Sigmoid colon (tissue), 7 donors: ENCODE measurements around the gene GRAPL. TPM values are rescaled to one million over a fixed set of nuclear protein-coding genes. Genes with fewer than 3 reads are reported as not detected.
"Not testable (repeated sequence)": the region's sequence is repeated elsewhere in the genome, so short reads cannot be mapped to it uniquely, and the experiment has no call there.

Experiments used
- DNase-seq: peaks from one replicate; pipeline ENCODE4 v3.0.0-alpha.2; 2019
- H3K27ac ChIP-seq, 4 donors: fragments of 200-600 bp; sonication (generic); one replicate each; pipeline ENCODE4 v1.5.1; 2016 to 2019; ENCODE audit warnings: mild to moderate bottlenecking in 1 of 4
- H3K27me3 ChIP-seq, 3 donors: fragments of 200-600 bp; sonication (generic); one replicate each; pipeline ENCODE4 v1.5.1; 2019; ENCODE audit warnings: mild to moderate bottlenecking in 1 of 3
- H3K36me3 ChIP-seq, 4 donors: fragments of 200-600 bp; sonication (generic); one replicate each; pipeline ENCODE4 v1.5.1; 2016 to 2019
- H3K4me1 ChIP-seq, 4 donors: fragments of 200-600 bp; sonication (generic); one replicate each; pipeline ENCODE4 v1.5.1; 2017 to 2019
- H3K4me3 ChIP-seq, 4 donors: fragments of 200-600 bp; sonication (generic); one replicate each; pipeline ENCODE4 v1.5.1; 2017 to 2019; ENCODE audit warnings: mild to moderate bottlenecking in 2 of 4, moderate library complexity in 1 of 4
- H3K9me3 ChIP-seq, 4 donors: fragments of 200-600 bp in 3 of 4; sonication (generic) in 3 of 4; one replicate each; pipeline versions ENCODE4 v1.5.1 to v1.6.1; 2013 to 2019
- POLR2A ChIP-seq, 2 donors: fragments of 450-650 bp; IDR thresholded peaks; one replicate each; pipeline ENCODE4 v1.6.1; 2016; ENCODE audit warnings: antibody characterized with exemption in 2 of 2, mild to moderate bottlenecking in 2 of 2, moderate library complexity in 2 of 2
- POLR2AphosphoS5 ChIP-seq, 4 donors: sonication (generic); formaldehyde crosslinking; IDR thresholded peaks; one replicate each; pipeline ENCODE4 v1.6.1; 2017; ENCODE audit warnings: antibody characterized with exemption in 4 of 4
- WGBS, 2 donors: extraction: QIAGEN DNeasy Blood & Tissue Kit; methylation state at CpG; one replicate each; pipeline ENCODE4 v1.1.7; 2013; 5-methylcytosine and 5-hydroxymethylcytosine counted together
- intact Hi-C: fragments of 100-400 bp; cut with DNase I; formaldehyde crosslinking; loops from one replicate; pipeline ENCODE4 v1.15.1; 2023
- polyA plus RNA-seq, 3 donors: library from polyadenylated mRNA; stranded (reverse); fragments of 200-250 nt; gene quantifications; one replicate each; pipeline ENCODE4 v1.2.3, GENCODE V29; 2013
- total RNA-seq, 4 donors: library from RNA; depleted of rRNA; stranded (reverse); fragments of >200 nt; gene quantifications; one replicate each; pipeline ENCODE4 v1.1.0, GENCODE V29; 2016
- TF ChIP-seq, protein P1 (sequence below), 4 experiments: fragments of 450-650 bp in 3 of 4; fragments of 200-600 bp in 1 of 4; IDR thresholded peaks; one replicate each; pipeline ENCODE4 v1.5.1; 2016 to 2019; ENCODE audit warnings: antibody characterized with exemption in 4 of 4, mild to moderate bottlenecking in 3 of 4, moderate library complexity in 2 of 4
- donor health status: healthy with polysubstance abuse.
- donor health status: Bipolar disorder and iron deficiency.
- donor health status: healthy.

The GRAPL gene
- total and polyA plus RNA-seq, 7 donors: 0.54 to 14.8 (median 2.5) TPM; not detected in 2

DNA sequence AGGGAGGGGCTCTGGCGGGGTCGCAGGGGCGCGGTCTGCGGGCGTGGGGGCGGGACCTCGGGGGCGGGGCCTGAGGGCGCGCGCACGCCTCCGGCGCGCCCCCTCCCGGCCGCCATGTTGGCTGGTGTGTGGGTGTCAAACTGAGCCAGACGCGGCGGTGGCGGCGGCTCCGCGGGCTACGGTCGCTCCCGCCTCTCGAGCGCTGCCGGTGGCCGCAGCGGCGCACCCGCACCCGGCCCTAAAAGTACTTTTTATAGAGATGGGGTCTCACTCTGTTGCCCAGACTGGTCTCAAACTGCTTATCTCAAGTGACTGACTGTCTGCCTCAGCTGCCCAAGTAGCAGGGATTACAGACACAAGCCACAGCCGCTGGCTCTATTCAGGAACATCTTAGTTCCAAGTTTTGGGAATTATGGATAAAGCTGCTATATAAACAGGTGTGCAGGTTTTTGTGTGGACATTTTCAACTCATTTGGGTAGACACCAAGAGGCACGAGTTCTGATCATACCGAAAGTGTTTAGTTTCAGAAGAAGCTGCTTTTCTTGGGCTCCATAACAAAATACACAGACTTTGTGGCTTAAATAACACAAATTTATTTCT is 16.2 kb upstream of the GRAPL start:
- 0 to 1% methylated on average over 39 of the region's 39 CpGs for WGBS, 2 donors
- H3K27me3 ChIP-seq, intact Hi-C loops, H3K4me1 ChIP-seq, H3K36me3 ChIP-seq, H3K9me3 ChIP-seq: not testable (repeated sequence)
- peak overlapping the region; percentile 35 to 60 (median 45) for H3K4me3 ChIP-seq
- peak overlapping the region; percentile 81 to 91 (median 83) for H3K27ac ChIP-seq
- peak; percentile 83 for DNase-seq
- TF ChIP-seq POLR2A (IDR thresholded peaks at IDR 0.05) (peak; percentile 64 to 98), POLR2AphosphoS5 (IDR thresholded peaks at IDR 0.05) (peak; percentile 18 to 82 (median 52))
- TF ChIP-seq, protein P1, sequence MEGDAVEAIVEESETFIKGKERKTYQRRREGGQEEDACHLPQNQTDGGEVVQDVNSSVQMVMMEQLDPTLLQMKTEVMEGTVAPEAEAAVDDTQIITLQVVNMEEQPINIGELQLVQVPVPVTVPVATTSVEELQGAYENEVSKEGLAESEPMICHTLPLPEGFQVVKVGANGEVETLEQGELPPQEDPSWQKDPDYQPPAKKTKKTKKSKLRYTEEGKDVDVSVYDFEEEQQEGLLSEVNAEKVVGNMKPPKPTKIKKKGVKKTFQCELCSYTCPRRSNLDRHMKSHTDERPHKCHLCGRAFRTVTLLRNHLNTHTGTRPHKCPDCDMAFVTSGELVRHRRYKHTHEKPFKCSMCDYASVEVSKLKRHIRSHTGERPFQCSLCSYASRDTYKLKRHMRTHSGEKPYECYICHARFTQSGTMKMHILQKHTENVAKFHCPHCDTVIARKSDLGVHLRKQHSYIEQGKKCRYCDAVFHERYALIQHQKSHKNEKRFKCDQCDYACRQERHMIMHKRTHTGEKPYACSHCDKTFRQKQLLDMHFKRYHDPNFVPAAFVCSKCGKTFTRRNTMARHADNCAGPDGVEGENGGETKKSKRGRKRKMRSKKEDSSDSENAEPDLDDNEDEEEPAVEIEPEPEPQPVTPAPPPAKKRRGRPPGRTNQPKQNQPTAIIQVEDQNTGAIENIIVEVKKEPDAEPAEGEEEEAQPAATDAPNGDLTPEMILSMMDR (IDR thresholded peaks at IDR 0.05): peak in 2 of 4 experiments; percentile 24 to 63

DNA sequence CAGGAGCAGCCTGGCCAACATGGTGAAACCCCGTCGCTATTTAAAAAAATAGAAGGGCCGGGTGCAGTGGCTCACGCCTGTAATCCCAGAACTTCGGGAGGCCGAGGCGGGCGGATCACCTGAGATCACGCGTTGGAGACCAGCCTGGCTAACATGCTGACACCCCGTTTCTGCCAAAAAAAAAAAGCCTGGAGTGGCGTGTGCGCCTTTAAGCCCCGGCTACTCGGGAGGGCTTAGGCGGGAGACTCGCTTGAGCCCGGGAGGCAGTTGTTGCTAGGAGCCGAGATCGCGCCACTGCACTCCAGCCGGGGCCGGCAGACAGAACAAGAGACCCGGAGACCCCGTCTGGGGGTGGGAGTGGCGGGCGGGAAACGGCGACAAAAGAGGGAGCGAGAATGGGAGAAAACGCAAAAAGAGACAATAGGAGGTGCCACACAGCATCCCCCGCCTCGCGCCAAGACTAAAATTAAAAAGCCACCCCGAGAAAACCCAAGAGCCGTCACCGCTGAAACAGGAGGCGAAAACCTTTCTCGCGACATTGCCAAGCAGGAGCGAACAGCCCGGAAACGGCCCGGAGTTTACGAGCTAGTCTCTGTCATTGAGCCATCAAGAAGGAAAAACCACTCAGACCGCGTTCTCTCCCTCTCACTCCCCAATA is 15.5 kb upstream of the GRAPL start:
- H3K36me3 ChIP-seq, intact Hi-C loops, H3K9me3 ChIP-seq, H3K27me3 ChIP-seq, H3K4me1 ChIP-seq: not testable (repeated sequence)
- Histone ChIP-seq H3K27ac (peak overlapping the region in 3 of 4 donors; percentile 81 to 91 (median 83)), H3K4me3 (peak overlapping the region in 2 of 4 donors; percentile 45 to 60)
- WGBS, 2 donors: 0 to 1% methylated on average over 31 to 34 of the region's 47 CpGs
- DNase-seq: peak; percentile 93
- TF ChIP-seq POLR2A (IDR thresholded peaks at IDR 0.05) (peak; percentile 92 to 99), POLR2AphosphoS5 (IDR thresholded peaks at IDR 0.05) (peak in 3 of 4 donors; percentile 55 to 98 (median 97))

DNA sequence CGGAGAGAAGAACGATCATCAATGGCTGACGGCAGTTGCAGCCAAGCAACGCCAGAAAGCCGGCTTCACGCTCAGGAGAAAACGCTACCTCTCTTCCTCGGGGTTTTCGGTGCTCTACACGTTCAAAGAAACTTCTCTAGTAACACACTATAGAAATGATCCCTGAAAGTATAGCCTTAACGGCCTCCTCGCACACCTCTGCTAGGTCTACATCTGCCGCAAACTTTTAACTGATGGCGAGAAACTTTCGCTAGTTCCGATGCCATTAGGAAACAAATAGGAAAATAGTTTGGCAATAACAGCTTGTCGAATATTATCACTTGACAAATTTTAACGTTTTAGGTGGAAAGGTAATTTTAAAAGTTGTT is 14.9 kb upstream of the GRAPL start:
- DNase-seq, H3K4me1 ChIP-seq, H3K36me3 ChIP-seq, H3K27me3 ChIP-seq, intact Hi-C loops, H3K4me3 ChIP-seq, H3K9me3 ChIP-seq: not testable (repeated sequence)
- WGBS, 2 donors: 0% methylated on average over 5 of the region's 18 CpGs
- H3K27ac ChIP-seq: peak overlapping the region in 1 of 4 donors; percentile 91

DNA sequence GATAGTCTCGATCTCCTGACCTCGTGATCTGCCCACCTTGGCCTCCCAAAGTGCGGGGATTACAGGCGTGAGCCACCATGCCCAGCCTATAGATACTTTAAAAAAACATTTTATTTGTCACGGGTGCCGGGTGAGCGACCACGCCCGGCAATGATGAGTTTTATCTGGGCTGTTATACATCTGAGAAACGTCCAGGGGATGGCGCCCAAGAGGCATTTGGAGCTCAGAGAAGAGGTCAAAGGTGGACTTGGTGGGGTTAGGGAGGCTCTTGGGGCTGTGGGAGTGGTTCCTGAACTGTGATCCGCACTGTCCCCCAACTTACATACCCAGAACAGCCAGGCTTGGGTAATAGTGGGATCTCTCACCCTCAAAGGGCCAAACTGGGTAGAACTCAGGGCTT is 8.7 kb upstream of the GRAPL start:
- DNase-seq, H3K4me3 ChIP-seq, H3K4me1 ChIP-seq, H3K27me3 ChIP-seq, H3K36me3 ChIP-seq, H3K27ac ChIP-seq, intact Hi-C loops, H3K9me3 ChIP-seq: not testable (repeated sequence)
- no CpG with 5 or more reads among the region's 12 CpGs for WGBS, 2 donors

DNA sequence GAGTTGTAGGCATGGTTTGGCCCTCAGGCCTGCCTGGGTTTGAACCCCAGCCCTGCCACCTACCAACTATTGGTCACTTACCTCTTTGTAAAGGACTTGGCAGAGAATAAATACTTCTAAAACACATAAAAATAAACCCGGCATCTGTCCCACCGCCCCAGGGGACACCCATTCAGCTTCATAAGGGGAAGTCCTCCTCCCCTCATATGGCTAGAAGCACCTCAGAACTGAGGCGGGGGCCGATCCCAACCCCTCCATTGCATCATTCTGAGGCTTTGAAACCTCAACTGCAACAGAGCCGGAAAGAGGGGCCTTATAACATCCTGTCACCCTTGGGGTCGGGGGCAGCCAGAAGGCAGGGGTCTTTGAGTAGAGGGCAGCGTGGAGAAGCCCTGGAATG is 2.1 kb upstream of the GRAPL start:
- H3K36me3 ChIP-seq, H3K9me3 ChIP-seq, H3K27ac ChIP-seq, H3K4me3 ChIP-seq, H3K27me3 ChIP-seq, DNase-seq, H3K4me1 ChIP-seq, intact Hi-C loops: not testable (repeated sequence)
- 49 to 74% methylated on average over 2 to 4 of the region's 7 CpGs for WGBS, 2 donors

DNA sequence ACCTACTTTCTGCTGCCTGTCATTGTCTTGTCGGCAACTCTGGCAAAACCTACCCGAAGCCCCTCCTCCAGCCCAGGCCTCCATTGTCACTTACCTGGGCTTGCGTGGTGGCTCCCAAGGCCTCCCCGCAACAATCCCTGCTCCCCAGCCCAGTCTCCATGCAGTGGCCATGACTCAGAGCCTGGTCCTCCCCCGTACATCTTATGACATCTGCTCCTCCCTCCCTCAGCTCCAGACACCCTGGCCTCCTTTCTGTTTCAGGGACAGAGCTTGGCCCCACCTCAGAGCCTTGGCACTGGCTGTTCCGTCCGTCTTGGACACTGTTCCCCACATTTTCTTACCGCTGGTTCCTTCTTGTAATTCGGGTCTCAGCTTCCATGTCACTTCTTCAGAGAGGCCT is 2.1 kb downstream of the GRAPL start:
- DNase-seq, H3K27ac ChIP-seq, H3K27me3 ChIP-seq, H3K4me3 ChIP-seq, H3K4me1 ChIP-seq, H3K36me3 ChIP-seq, H3K9me3 ChIP-seq, intact Hi-C loops: not testable (repeated sequence)
- no CpG with 5 or more reads among the region's 9 CpGs for WGBS, 2 donors

DNA sequence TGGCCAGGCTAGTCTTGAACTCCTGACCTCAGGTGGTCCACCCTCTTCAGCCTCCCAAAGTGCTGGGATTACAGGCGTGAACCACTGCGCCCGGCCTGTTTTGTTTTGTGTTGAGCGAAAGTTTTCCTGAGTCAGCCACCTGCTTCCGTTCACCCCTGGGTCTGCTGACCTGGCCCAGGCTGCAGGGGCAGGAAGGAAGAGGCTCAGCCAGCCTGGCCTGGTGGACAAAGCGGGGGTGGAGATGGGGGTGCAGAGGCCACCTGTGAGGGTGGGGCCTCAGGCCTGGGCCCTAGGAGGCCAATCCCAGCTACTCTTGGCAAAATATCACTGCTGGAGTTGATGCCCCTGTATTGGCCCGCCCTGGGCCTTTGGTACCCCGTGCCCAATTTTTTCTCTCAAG is 3.7 kb downstream of the GRAPL start:
- H3K4me3 ChIP-seq, H3K27me3 ChIP-seq, DNase-seq, H3K4me1 ChIP-seq, H3K27ac ChIP-seq, H3K36me3 ChIP-seq, H3K9me3 ChIP-seq, intact Hi-C loops: not testable (repeated sequence)
- WGBS, 2 donors: no CpG with 5 or more reads among the region's 8 CpGs

DNA sequence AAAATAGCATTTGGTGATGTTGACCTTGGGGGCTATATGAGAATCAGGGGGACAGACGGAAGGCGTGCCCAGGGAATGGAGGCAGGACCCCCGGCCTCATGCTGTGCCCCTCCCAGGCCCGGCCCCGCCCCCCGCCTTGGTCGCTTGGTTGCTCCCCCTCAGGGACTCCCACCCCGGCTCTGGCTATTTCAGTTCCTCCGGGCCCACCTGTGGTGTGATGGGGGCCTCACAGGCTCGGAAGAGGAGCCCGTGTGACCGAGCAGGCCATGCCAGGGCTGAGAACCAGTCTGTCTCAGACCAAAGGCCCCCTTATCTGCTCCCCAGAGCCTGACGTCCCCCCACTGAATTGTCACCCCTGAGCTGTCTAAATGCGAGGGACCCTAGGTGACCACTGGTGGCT is 4.4 kb downstream of the GRAPL start:
- H3K36me3 ChIP-seq, H3K27me3 ChIP-seq, H3K4me3 ChIP-seq, H3K27ac ChIP-seq, H3K4me1 ChIP-seq, intact Hi-C loops, DNase-seq, H3K9me3 ChIP-seq: not testable (repeated sequence)
- WGBS, 2 donors: no CpG with 5 or more reads among the region's 14 CpGs

DNA sequence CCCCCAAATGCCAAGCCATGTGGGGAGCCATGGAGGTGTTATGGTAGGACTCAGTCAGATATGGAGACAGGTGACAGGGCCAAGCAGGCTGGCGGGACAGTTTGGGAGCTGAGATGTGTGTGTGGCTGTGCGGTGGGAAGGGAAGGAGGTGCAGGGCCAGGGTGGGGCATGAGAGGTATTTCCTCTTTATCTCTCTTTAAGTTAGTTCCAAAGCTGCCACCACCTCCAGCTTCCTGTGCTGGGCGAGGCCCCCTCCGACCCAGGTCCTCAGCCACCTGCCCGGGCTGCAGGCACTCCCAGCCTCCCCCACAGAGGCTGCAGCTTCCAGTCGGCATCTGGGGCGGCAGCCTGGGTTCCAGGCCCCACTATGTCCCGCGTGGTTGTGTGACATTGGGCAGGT is 6.4 kb downstream of the GRAPL start:
- H3K27me3 ChIP-seq, intact Hi-C loops, H3K27ac ChIP-seq, H3K4me1 ChIP-seq, DNase-seq, H3K4me3 ChIP-seq, H3K9me3 ChIP-seq, H3K36me3 ChIP-seq: not testable (repeated sequence)
- WGBS, 2 donors: no CpG with 5 or more reads among the region's 9 CpGs

DNA sequence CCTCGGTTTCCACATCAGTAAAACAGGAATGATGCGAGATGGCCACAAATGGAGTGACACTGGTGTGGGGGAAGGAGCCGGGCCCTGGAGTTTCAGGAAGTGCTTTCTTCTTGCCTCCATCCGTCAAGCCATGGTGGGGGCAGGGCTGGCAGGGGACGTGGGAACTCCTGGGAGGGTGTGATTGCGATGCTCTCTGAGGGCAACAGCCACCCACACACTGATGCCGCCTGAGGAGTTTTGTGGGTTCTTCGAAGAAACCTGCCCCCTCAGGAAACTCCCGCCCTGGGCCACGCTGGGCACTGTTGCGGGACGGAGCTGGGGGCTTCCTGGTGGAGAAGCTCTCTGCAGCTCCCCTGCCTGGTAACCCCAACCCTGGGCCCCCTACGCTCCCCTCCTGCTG is 8.0 kb downstream of the GRAPL start:
- no CpG with 5 or more reads among the region's 13 CpGs for WGBS, 2 donors
- H3K36me3 ChIP-seq, H3K27ac ChIP-seq, H3K27me3 ChIP-seq, H3K9me3 ChIP-seq, H3K4me3 ChIP-seq, H3K4me1 ChIP-seq, intact Hi-C loops, DNase-seq: not testable (repeated sequence)

DNA sequence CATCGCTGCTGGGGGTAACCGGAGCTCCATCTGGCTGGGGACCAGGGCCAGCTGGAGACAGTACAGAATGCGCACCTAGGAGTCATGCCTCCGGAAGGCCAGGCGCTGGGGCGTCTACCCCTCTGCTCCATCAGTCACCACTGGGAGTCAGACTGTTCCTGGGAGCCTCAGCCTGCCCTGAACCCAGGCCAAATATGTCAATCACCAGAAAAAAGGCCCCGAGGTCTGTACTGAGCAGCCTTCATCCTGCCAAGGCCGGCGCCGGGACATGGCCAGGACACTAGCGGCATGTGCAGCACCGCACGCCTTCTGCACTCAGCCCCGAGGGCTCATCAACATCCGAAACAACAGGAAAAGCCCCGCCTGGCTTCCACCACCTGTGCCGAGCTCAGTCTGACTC is 8.7 kb downstream of the GRAPL start:
- H3K27ac ChIP-seq, H3K36me3 ChIP-seq, H3K4me1 ChIP-seq, H3K4me3 ChIP-seq, DNase-seq, H3K27me3 ChIP-seq, intact Hi-C loops, H3K9me3 ChIP-seq: not testable (repeated sequence)
- WGBS, 2 donors: no CpG with 5 or more reads among the region's 17 CpGs

DNA sequence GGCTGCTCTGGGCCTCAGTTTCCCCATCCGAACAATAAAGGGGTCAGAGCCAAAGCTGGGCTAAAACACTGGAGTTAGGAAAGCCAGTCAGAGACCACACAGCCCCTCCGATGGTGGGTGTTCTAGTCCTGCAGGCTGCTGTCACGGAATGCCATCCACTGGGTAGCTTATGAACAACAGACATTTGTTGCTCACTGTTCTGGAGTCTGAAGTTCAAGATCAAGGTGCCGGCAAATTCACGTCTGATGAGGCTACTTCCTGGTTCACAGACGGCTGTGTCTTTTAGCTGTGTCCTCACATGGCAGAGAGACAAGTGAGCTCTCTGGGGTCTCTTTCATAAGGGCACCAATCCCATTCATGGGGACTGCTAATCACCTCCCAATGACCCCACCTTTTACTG is 9.2 kb downstream of the GRAPL start:
- H3K36me3 ChIP-seq, H3K27ac ChIP-seq, intact Hi-C loops, H3K9me3 ChIP-seq, H3K4me3 ChIP-seq, H3K27me3 ChIP-seq, DNase-seq, H3K4me1 ChIP-seq: not testable (repeated sequence)
- 0 to 9% methylated on average over 1 of the region's 6 CpGs for WGBS, 2 donors
